Osteoblast (primary cell): ENCODE results near the gene PNPLA3. TPM values are rescaled to one million over a fixed set of nuclear protein-coding genes. Genes with fewer than 3 reads are reported as not detected.

Experiments
- DNase-seq: peaks from one replicate; pipeline ENCODE4 v3.0.0; 2011; ENCODE audit warnings: low spot score, mixed read lengths; ENCODE audit not compliant: insufficient read length; ENCODE audit errors: missing footprints
- H2AFZ ChIP-seq: 2 replicates; pipeline ENCODE4 v1.6.0; 2011; ENCODE audit warnings: mild to moderate bottlenecking, low read length
- H3K27ac ChIP-seq: 2 replicates; pipeline ENCODE4 v1.5.1; 2011; ENCODE audit warnings: mild to moderate bottlenecking, low read depth, low read length, moderate library complexity
- H3K27me3 ChIP-seq: 2 replicates; pipeline ENCODE4 v1.6.0; 2012; ENCODE audit warnings: mild to moderate bottlenecking, control low read depth, inconsistent platforms, low read length, moderate library complexity; ENCODE audit not compliant: insufficient read depth
- H3K36me3 ChIP-seq: 2 replicates; pipeline ENCODE4 v1.5.1; 2011; ENCODE audit warnings: mild to moderate bottlenecking, low read length, control low read depth, moderate library complexity; ENCODE audit not compliant: insufficient read depth
- H3K4me1 ChIP-seq: 2 replicates; pipeline ENCODE4 v1.5.1; 2011; ENCODE audit warnings: mild to moderate bottlenecking, low read length, control low read depth, moderate library complexity; ENCODE audit not compliant: insufficient read depth
- H3K4me2 ChIP-seq: 2 replicates; pipeline ENCODE4 v1.6.0; 2011; ENCODE audit warnings: mild to moderate bottlenecking, low read length; ENCODE audit not compliant: insufficient read depth
- H3K4me3 ChIP-seq: fragments of 200-600 bp; sonication (generic); 3 replicates; pipeline ENCODE4 v1.5.1; 2012; ENCODE audit warnings: mild to moderate bottlenecking, low read length, inconsistent platforms; ENCODE audit not compliant: insufficient read depth
- H3K79me2 ChIP-seq: 2 replicates; pipeline ENCODE4 v1.6.0; 2012; ENCODE audit warnings: mild to moderate bottlenecking, low read length, control low read depth, inconsistent platforms; ENCODE audit not compliant: insufficient read depth
- H3K9me3 ChIP-seq: 2 replicates; pipeline ENCODE4 v1.5.1; 2011; ENCODE audit warnings: low read depth, low read length, control low read depth
- H4K20me1 ChIP-seq: 2 replicates; pipeline ENCODE4 v1.6.0; 2012; ENCODE audit warnings: mild to moderate bottlenecking, low read length, control low read depth; ENCODE audit not compliant: insufficient read depth
- CTCF ChIP-seq: IDR thresholded peaks from 2 replicates; pipeline ENCODE4 v1.5.1; 2011; ENCODE audit warnings: mild to moderate bottlenecking, low read depth, low read length, moderate library complexity; ENCODE audit errors: extremely low read depth
- total RNA-seq: library from RNA; depleted of rRNA; stranded (reverse); fragments of >200 nt; gene quantifications from 2 replicates; pipeline ENCODE4 v1.2.3, GENCODE V29; 2012

The PNPLA3 gene
- total RNA-seq, 1 donor = 8.3 TPM

GRCh38 chr22:43974028-43974545 is 50.5 kb downstream of the PNPLA3 start:
- Histone ChIP-seq H3K36me3 (peaks cover 72% of the 10 kb centered on the region), H3K4me3 (no peak overlapping the region), H3K27ac (no peak overlapping the region), H3K4me2 (no peak overlapping the region), H4K20me1 (peaks cover 4% of the 10 kb centered on the region), H3K9me3 (no peaks in the 10 kb centered on the region), H3K4me1 (no peaks in the 10 kb centered on the region), H2AFZ (no peak overlapping the region), H3K27me3 (no peaks in the 10 kb centered on the region), H3K79me2 (peaks cover 2% of the 10 kb centered on the region)
- DNase-seq = no peak
- no peak for TF ChIP-seq CTCF

DNA sequence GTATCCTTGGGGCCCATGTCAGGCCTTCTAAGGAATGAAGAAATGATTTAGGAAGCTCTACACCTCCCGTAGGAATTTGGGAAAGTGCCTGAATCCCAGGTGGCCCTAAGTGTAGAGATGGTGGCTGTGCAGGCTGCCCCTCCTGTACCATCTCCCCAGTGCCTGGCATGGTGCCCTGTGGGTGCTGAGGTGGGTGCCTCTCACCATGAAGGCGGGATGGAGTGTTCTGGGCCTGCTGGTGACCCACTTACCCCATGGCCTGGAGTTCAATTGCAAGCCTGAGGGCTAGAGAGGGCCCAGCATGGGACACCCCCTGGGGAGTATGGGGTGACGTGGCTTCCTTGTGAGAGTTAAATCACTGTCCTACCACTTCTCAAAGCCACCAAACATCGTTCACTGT is 51.4 kb downstream of the PNPLA3 start:
- no peak overlapping the region for H3K4me2 ChIP-seq
- H3K9me3 ChIP-seq = no peaks in the 10 kb centered on the region
- H3K4me1 ChIP-seq = no peaks in the 10 kb centered on the region
- no peak overlapping the region for H3K4me3 ChIP-seq
- H4K20me1 ChIP-seq = peaks cover 4% of the 10 kb centered on the region
- DNase-seq = peak; percentile 68
- H3K79me2 ChIP-seq = peaks cover under 1% of the 10 kb centered on the region
- peaks cover 72% of the 10 kb centered on the region for H3K36me3 ChIP-seq
- no peak overlapping the region for H3K27ac ChIP-seq
- no peak for TF ChIP-seq CTCF
- H2AFZ ChIP-seq = no peak overlapping the region
- no peaks in the 10 kb centered on the region for H3K27me3 ChIP-seq

DNA sequence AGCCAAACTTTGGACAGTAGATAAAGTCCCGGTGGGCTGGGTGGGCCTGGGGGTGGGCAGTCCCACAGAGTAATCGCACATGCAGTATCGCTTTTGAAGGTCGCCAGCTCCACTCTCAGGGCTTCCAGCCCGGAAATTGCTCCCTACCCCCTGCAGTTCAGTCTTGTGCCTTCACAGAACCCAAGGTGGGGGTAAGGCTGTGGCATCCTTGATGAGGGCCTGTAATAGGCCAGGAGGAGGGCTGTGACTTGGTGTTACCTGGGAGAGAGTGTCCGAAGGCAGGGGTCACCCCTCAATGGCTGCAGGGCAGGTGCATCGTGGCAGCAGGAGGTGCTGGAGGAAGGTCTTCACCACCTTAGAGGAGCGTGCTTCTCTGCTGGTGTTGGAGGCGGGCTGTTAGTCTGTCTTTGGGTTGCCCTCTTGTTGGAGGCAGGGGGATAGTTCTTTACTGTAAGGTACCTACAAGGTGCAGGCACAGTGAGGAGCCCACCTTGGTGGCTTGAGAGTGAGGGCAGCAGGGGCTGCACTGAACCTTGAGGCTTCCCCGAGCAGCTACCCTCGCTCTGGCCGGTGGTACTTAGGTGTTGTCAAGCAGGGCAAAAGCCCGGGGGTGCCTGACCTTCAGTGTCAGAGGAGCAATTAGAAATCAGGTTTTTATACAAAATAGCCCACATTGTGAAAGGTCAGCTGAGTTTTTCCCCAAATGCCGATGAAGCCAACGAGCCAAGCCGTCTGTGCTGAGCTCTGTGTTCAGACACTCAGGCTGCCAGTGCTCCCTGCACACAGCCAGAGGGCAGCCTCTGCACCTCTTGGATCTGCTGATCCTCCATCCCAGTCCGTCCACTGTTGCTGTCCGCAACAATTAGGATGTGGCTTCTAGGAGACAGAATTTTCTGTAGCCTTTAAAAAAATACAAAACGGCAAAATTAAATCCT is 53.5 kb downstream of the PNPLA3 start:
- no peak for DNase-seq
- Histone ChIP-seq H3K9me3 (no peaks in the 10 kb centered on the region), H3K27me3 (no peaks in the 10 kb centered on the region), H2AFZ (no peak overlapping the region), H3K4me1 (no peaks in the 10 kb centered on the region), H3K4me2 (no peak overlapping the region), H3K27ac (no peak overlapping the region), H4K20me1 (no peaks in the 10 kb centered on the region), H3K79me2 (no peaks in the 10 kb centered on the region), H3K4me3 (no peak overlapping the region), H3K36me3 (peaks cover 83% of the 10 kb centered on the region)
- no peak for TF ChIP-seq CTCF

- DNase-seq = no peak
- H4K20me1 ChIP-seq = no peaks in the 10 kb centered on the region
- H3K4me1 ChIP-seq = no peaks in the 10 kb centered on the region
- no peaks in the 10 kb centered on the region for H3K27me3 ChIP-seq
- no peaks in the 10 kb centered on the region for H3K79me2 ChIP-seq
- H3K27ac ChIP-seq = no peak overlapping the region
- H3K36me3 ChIP-seq = peaks cover 81% of the 10 kb centered on the region
- no peaks in the 10 kb centered on the region for H3K9me3 ChIP-seq
- no peak overlapping the region for H2AFZ ChIP-seq
- no peak for TF ChIP-seq CTCF
- no peak overlapping the region for H3K4me2 ChIP-seq
- H3K4me3 ChIP-seq = no peak overlapping the region
Measured at GRCh38 chr22:43978558-43978957, 55.0 kb downstream of the PNPLA3 start.
